Adrenal gland (tissue), 5 donors: ENCODE measurements around the gene OPRM1.

Source experiments
- CTCF ChIP-seq, 6 experiments: fragments of 450-650 bp in 4 of 6; fragments of 200-600 bp in 2 of 6; sonication (generic) in 1 of 6; IDR thresholded peaks; 1 replicate in 5 of 6; 2 replicates in 1 of 6; pipeline versions ENCODE4 v1.5.1 to v1.8.0; 2016 to 2021; ENCODE audit warnings: antibody characterized with exemption in 6 of 6, mild to moderate bottlenecking in 2 of 6, moderate library complexity in 1 of 6
- POLR2A ChIP-seq, 2 donors: fragments of 450-650 bp; IDR thresholded peaks; one replicate each; pipeline ENCODE4 v1.6.1; 2017; ENCODE audit warnings: antibody characterized with exemption in 2 of 2, mild to moderate bottlenecking in 2 of 2, moderate library complexity in 1 of 2
- donor health status: DM: no; HTN: no; CAD: no.

GRCh38 chr6:154127657-154128056 lies 88.6 kb downstream of the OPRM1 start:
- TF ChIP-seq CTCF (IDR thresholded peaks at IDR 0.05) (no peak), POLR2A (IDR thresholded peaks at IDR 0.05) (no peak)
